ENCODE results near the gene INSYN2B.

- no peak for TF ChIP-seq SUZ12 (IDR thresholded peaks at IDR 0.05; ENCODE audit: extremely low read depth, insufficient read depth, insufficient read length)
- no peak for TF ChIP-seq YY1 (IDR thresholded peaks at IDR 0.05; ENCODE audit: insufficient read depth, insufficient read length)
Observed at GRCh38 chr5:169856571-169856970, 123.7 kb downstream of the INSYN2B start.

Data from NT2/D1 (cell line).